Fibroblast of villous mesenchyme (primary cell): ENCODE data around the gene KNTC1. TPM values are rescaled to one million over a fixed set of nuclear protein-coding genes. Genes with fewer than 3 reads are reported as not detected.

ENCODE experiments used
- DNase-seq: peaks from one replicate; pipeline ENCODE4 v3.0.0-alpha.2; 2010; ENCODE audit warnings: low read depth
- H3K4me3 ChIP-seq: 2 replicates; pipeline ENCODE4 v1.5.1; 2011; ENCODE audit warnings: low read depth, mild to moderate bottlenecking, low read length
- total RNA-seq: library from RNA; depleted of rRNA; stranded (reverse); fragments of >200 nt; gene quantifications from 2 replicates; pipeline ENCODE4 v1.2.3, GENCODE V29; 2012
- TF ChIP-seq, protein P1 (sequence below): IDR thresholded peaks from 2 replicates; pipeline ENCODE4 v1.5.1; 2012; ENCODE audit warnings: low read depth, mild to moderate bottlenecking, low read length; ENCODE audit not compliant: insufficient read depth

KNTC1 gene
- total RNA-seq, 1 donor: 28.5 TPM

GRCh38 chr12:122528992-122529391 lies 1.9 kb downstream of the KNTC1 start:
- TF ChIP-seq, protein P1, sequence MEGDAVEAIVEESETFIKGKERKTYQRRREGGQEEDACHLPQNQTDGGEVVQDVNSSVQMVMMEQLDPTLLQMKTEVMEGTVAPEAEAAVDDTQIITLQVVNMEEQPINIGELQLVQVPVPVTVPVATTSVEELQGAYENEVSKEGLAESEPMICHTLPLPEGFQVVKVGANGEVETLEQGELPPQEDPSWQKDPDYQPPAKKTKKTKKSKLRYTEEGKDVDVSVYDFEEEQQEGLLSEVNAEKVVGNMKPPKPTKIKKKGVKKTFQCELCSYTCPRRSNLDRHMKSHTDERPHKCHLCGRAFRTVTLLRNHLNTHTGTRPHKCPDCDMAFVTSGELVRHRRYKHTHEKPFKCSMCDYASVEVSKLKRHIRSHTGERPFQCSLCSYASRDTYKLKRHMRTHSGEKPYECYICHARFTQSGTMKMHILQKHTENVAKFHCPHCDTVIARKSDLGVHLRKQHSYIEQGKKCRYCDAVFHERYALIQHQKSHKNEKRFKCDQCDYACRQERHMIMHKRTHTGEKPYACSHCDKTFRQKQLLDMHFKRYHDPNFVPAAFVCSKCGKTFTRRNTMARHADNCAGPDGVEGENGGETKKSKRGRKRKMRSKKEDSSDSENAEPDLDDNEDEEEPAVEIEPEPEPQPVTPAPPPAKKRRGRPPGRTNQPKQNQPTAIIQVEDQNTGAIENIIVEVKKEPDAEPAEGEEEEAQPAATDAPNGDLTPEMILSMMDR: no peak

DNA sequence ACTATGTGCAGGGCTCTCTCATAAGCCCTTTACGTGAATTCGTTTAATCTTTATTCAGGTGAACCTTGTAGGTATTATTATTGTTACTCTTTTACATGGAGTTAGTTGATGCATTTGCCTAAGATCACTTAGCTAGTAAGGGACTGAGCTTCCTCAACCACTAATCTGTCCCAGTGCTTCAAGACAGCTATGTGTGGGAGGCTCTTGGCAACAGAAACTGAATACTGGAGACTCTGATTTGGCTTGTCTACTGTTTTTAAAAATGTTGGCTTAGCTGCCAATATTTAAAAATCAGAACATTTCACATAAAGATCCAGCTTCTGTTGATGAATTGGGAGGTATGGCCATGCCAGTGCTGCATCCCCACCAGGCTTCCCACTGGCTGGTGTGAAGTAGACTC lies 6.8 kb downstream of the KNTC1 start:
- TF ChIP-seq, protein P1: no peak
- DNase-seq: peak; percentile 30

More at GRCh38 chr12:122528992-122529391, 1.9 kb downstream of the KNTC1 start:
- no peak overlapping the region for H3K4me3 ChIP-seq
- no peak for DNase-seq

GRCh38 chr12:122537021-122537420 lies 10.0 kb downstream of the KNTC1 start:
- H3K4me3 ChIP-seq: no peak overlapping the region
- DNase-seq: no peak
- TF ChIP-seq, protein P1: no peak

More for the DNA sequence above, 6.8 kb downstream of the KNTC1 start:
- no peak overlapping the region for H3K4me3 ChIP-seq

DNA sequence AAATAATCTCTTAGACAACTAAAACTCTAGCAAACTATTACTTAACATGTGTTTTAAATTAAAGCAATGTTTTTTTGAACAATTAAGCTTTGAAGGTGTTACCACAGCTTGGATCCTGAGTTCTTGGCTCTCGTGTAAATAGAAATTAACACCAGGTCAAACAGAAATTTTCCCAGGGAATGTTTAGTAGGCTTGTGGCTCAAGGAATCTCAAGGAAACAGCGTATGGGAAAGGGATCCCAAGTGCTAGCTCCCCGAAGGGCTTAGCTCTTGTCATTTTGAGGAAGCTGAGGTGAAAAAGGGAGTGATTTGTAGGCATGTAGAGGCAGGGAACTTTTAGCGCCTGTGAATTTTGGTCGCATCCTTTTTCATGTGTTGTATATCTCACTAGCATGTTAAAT lies 11.4 kb downstream of the KNTC1 start:
- no peak overlapping the region for H3K4me3 ChIP-seq
- peak; percentile 16 for DNase-seq
- TF ChIP-seq, protein P1: no peak

DNA sequence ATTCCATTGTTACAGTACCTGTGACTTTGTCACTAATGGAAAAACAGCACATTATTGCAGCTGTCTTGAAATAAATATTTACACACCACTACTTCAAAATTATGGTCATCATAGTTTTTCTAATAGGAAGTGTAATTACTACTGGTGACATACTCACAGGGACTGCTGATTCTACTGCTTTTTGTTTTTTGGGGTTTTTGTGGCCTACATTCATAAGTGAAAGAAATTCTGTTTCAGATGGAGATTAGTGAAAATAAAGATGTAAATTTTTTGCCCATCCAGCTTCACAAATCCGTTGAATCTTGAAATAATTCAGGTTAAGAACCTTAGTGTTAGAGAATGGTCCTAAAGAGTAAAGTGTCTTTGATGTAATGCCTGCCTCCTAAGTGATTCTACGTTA lies 17.5 kb downstream of the KNTC1 start:
- TF ChIP-seq, protein P1: no peak
- no peak for DNase-seq
- H3K4me3 ChIP-seq: no peak overlapping the region

GRCh38 chr12:122545855-122546254 lies 18.8 kb downstream of the KNTC1 start:
- H3K4me3 ChIP-seq: no peak overlapping the region
- TF ChIP-seq, protein P1: no peak
- no peak for DNase-seq

- DNase-seq: no peak
- H3K4me3 ChIP-seq: no peak overlapping the region
- TF ChIP-seq, protein P1: no peak
Measured at GRCh38 chr12:122547330-122547729, 20.3 kb downstream of the KNTC1 start.
